Upper lobe of left lung (tissue), 4 donors: ENCODE results near the gene LSP1.

ENCODE experiments used
- CTCF ChIP-seq, 6 experiments: fragments of 450-650 bp in 4 of 6; fragments of 200-600 bp in 2 of 6; sonication (generic) in 2 of 6; IDR thresholded peaks; one replicate each; pipeline ENCODE4 v1.5.1; 2016 to 2019; ENCODE audit warnings: antibody characterized with exemption in 6 of 6
- EP300 ChIP-seq, 4 donors: sonication (generic); formaldehyde crosslinking; IDR thresholded peaks; one replicate each; pipeline ENCODE4 v1.5.1; 2017; ENCODE audit warnings: antibody characterized with exemption in 4 of 4, control low read depth in 2 of 4
- POLR2A ChIP-seq, 4 donors: fragments of 450-650 bp; IDR thresholded peaks; one replicate each; pipeline ENCODE4 v1.5.1; 2016 to 2017; ENCODE audit warnings: antibody characterized with exemption in 4 of 4, mild to moderate bottlenecking in 2 of 4
- POLR2AphosphoS5 ChIP-seq, 2 donors: sonication (generic); formaldehyde crosslinking; IDR thresholded peaks; one replicate each; pipeline ENCODE4 v1.5.1; 2017; ENCODE audit warnings: antibody characterized with exemption in 2 of 2

GRCh38 chr11:1852877-1853276 is at the start of gene LSP1:
- TF ChIP-seq CTCF (IDR thresholded peaks at IDR 0.05) (no peak), POLR2A (IDR thresholded peaks at IDR 0.05) (peak in 1 of 4 donors; percentile 29), EP300 (IDR thresholded peaks at IDR 0.05) (no peak), POLR2AphosphoS5 (IDR thresholded peaks at IDR 0.05) (no peak)
